Kasumi-1 (cell line): ENCODE data around the gene TMEM266.
A peak's percentile ranks its signal among the peaks of the same experiment; 100 is the strongest.

Experiments
- DNase-seq, 2 experiments: peaks; one replicate each; lab custom pipeline; 2025; lab: John Stamatoyannopoulos, UW

TMEM266 gene

GRCh38 chr15:76162036-76162398, 102.2 kb downstream of the TMEM266 start:
- DNase-seq, result no peak

- DNase-seq, result no peak
Measured at GRCh38 chr15:76162784-76163456, 103.1 kb downstream of the TMEM266 start.

- no peak for DNase-seq
Measured at GRCh38 chr15:76163457-76164295, 103.9 kb downstream of the TMEM266 start.

- DNase-seq, result no peak
Measured at GRCh38 chr15:76164602-76165001, 104.8 kb downstream of the TMEM266 start.

- DNase-seq, result no peak
Measured at GRCh38 chr15:76165951-76166350, 106.2 kb downstream of the TMEM266 start.

GRCh38 chr15:76168237-76168984, 108.6 kb downstream of the TMEM266 start:
- DNase-seq, result no peak

- DNase-seq, result peak; percentile 56 to 62
Measured at GRCh38 chr15:76169018-76169417, 109.2 kb downstream of the TMEM266 start.

GRCh38 chr15:76169911-76170800, 110.4 kb downstream of the TMEM266 start:
- DNase-seq, result no peak

- DNase-seq, result no peak
Measured at GRCh38 chr15:76172782-76173181, 113.0 kb downstream of the TMEM266 start.

GRCh38 chr15:76173317-76173834, 113.6 kb downstream of the TMEM266 start:
- DNase-seq, result no peak

- no peak for DNase-seq
Measured at GRCh38 chr15:76174654-76175053, 114.9 kb downstream of the TMEM266 start.

GRCh38 chr15:76175442-76175841, 115.7 kb downstream of the TMEM266 start:
- DNase-seq, result no peak

- no peak for DNase-seq
Measured at GRCh38 chr15:76176059-76176458, 116.3 kb downstream of the TMEM266 start.

- no peak for DNase-seq
Measured at GRCh38 chr15:76176487-76177085, 116.8 kb downstream of the TMEM266 start.

GRCh38 chr15:76177491-76178040, 117.8 kb downstream of the TMEM266 start:
- DNase-seq, result no peak

GRCh38 chr15:76178296-76179000, 118.7 kb downstream of the TMEM266 start:
- DNase-seq, result no peak

GRCh38 chr15:76179023-76179422, 119.2 kb downstream of the TMEM266 start:
- no peak for DNase-seq

- no peak for DNase-seq
Measured at GRCh38 chr15:76180321-76180720, 120.5 kb downstream of the TMEM266 start.

- DNase-seq, result no peak
Measured at GRCh38 chr15:76181705-76182107, 121.9 kb downstream of the TMEM266 start.
